GM21528 (cell line): Measurements from ENCODE around the gene HM13.
"Not testable (repeated sequence)": the region's sequence is repeated elsewhere in the genome, so short reads cannot be mapped to it uniquely, and the experiment has no call there.

Experiments
- ATAC-seq: cut with Tn5 transposase; IDR thresholded peaks from one replicate; pipeline ENCODE4 v1.9.1; 2021; ENCODE audit warnings: mild to moderate bottlenecking, moderate library complexity; ENCODE audit not compliant: unreplicated experiment, low FRiP score

The HM13 gene

GRCh38 chr20:31542201-31542842 lies 28.1 kb downstream of the HM13 start:
- ATAC-seq, result no peak

- ATAC-seq, result no peak
Observed at GRCh38 chr20:31542963-31543362, 28.7 kb downstream of the HM13 start.

- no peak for ATAC-seq
Observed at GRCh38 chr20:31543966-31544598, 29.8 kb downstream of the HM13 start.

GRCh38 chr20:31544600-31544999 lies 30.4 kb downstream of the HM13 start:
- ATAC-seq, result no peak

- not testable (repeated sequence) for ATAC-seq
Observed at GRCh38 chr20:31545621-31546040, 31.4 kb downstream of the HM13 start.

GRCh38 chr20:31547017-31547675 lies 32.9 kb downstream of the HM13 start:
- ATAC-seq, result peak; percentile 67

- ATAC-seq, result no peak
Observed at GRCh38 chr20:31547720-31548298, 33.6 kb downstream of the HM13 start.

GRCh38 chr20:31548820-31549512 lies 34.7 kb downstream of the HM13 start:
- no peak for ATAC-seq

GRCh38 chr20:31549513-31549880 lies 35.3 kb downstream of the HM13 start:
- no peak for ATAC-seq

- no peak for ATAC-seq
Observed at GRCh38 chr20:31550099-31550498, 35.9 kb downstream of the HM13 start.

GRCh38 chr20:31551163-31552081 lies 37.2 kb downstream of the HM13 start:
- ATAC-seq, result no peak

- ATAC-seq, result no peak
Observed at GRCh38 chr20:31555203-31555775, 41.0 kb downstream of the HM13 start.

GRCh38 chr20:31559704-31560093 lies 45.5 kb downstream of the HM13 start:
- no peak for ATAC-seq

- no peak for ATAC-seq
Observed at GRCh38 chr20:31560094-31560745, 46.0 kb downstream of the HM13 start.

GRCh38 chr20:31560746-31561598 lies 46.7 kb downstream of the HM13 start:
- ATAC-seq, result no peak

GRCh38 chr20:31562241-31562640 lies 48.0 kb downstream of the HM13 start:
- no peak for ATAC-seq

- no peak for ATAC-seq
Observed at GRCh38 chr20:31564284-31564683, 50.0 kb downstream of the HM13 start.

- no peak for ATAC-seq
Observed at GRCh38 chr20:31565699-31566318, 51.6 kb downstream of the HM13 start.
